ENCODE data around the gene MFSD12.

The MFSD12 gene

GRCh38 chr19:3557461-3558248 lies at the start of gene MFSD12:
TSS of gene MFSD12 (minus strand) at chr19:3557586. CDS start at chr19:3557403, 183 bp downstream.
- DNase-seq (ENCODE audit: low read depth): peak; percentile 94

GRCh38 chr19:3606690-3607289 lies 49.4 kb upstream of the MFSD12 start, which contains the start of gene TBXA2R:
TSS of gene TBXA2R (minus strand) at chr19:3606875. CDS start at chr19:3600634, 6,241 bp downstream.
- DNase-seq (ENCODE audit: low read depth): peak; percentile 42

- no peak for DNase-seq (ENCODE audit: low read depth)
Observed at GRCh38 chr19:3606174-3606689, 48.8 kb upstream of the MFSD12 start.

GRCh38 chr19:3605770-3606169 lies 48.4 kb upstream of the MFSD12 start:
- DNase-seq (ENCODE audit: low read depth): no peak

GRCh38 chr19:3605361-3605760 lies 48.0 kb upstream of the MFSD12 start:
- DNase-seq (ENCODE audit: low read depth): no peak

- DNase-seq (ENCODE audit: low read depth): no peak
Observed at GRCh38 chr19:3604987-3605343, 47.6 kb upstream of the MFSD12 start.

GRCh38 chr19:3604227-3604986 lies 47.0 kb upstream of the MFSD12 start:
- DNase-seq (ENCODE audit: low read depth): no peak

- DNase-seq (ENCODE audit: low read depth): no peak
Observed at GRCh38 chr19:3603121-3603811, 45.9 kb upstream of the MFSD12 start.

- DNase-seq (ENCODE audit: low read depth): no peak
Observed at GRCh38 chr19:3601021-3601420, 43.6 kb upstream of the MFSD12 start.

GRCh38 chr19:3599776-3600187 lies 42.4 kb upstream of the MFSD12 start:
- DNase-seq (ENCODE audit: low read depth): no peak

- no peak for DNase-seq (ENCODE audit: low read depth)
Observed at GRCh38 chr19:3595521-3596061, 38.2 kb upstream of the MFSD12 start.

GRCh38 chr19:3593156-3593555 lies 35.8 kb upstream of the MFSD12 start:
- no peak for DNase-seq (ENCODE audit: low read depth)

GRCh38 chr19:3591876-3592613 lies 34.7 kb upstream of the MFSD12 start:
- DNase-seq (ENCODE audit: low read depth): no peak

- no peak for DNase-seq (ENCODE audit: low read depth)
Observed at GRCh38 chr19:3590991-3591659, 33.7 kb upstream of the MFSD12 start.

- DNase-seq (ENCODE audit: low read depth): no peak
Observed at GRCh38 chr19:3589949-3590348, 32.6 kb upstream of the MFSD12 start.

- no peak for DNase-seq (ENCODE audit: low read depth)
Observed at GRCh38 chr19:3589439-3589838, 32.1 kb upstream of the MFSD12 start.

- no peak for DNase-seq (ENCODE audit: low read depth)
Observed at GRCh38 chr19:3586707-3587346, 29.4 kb upstream of the MFSD12 start.

- DNase-seq (ENCODE audit: low read depth): peak; percentile 46
Observed at GRCh38 chr19:3586127-3586626, 28.8 kb upstream of the MFSD12 start.

GRCh38 chr19:3585301-3586126 lies 28.1 kb upstream of the MFSD12 start, which contains the start of gene GIPC3:
TSS of gene GIPC3 (plus strand) at chr19:3585478. CDS start at chr19:3585598, 120 bp downstream.
- no peak for DNase-seq (ENCODE audit: low read depth)
